Testis (tissue), 3 donors: Measurements from ENCODE around the gene KNG1. TPM values are rescaled to one million over a fixed set of nuclear protein-coding genes. Genes with fewer than 3 reads are reported as not detected.
"Not testable (repeated sequence)": the region's sequence is repeated elsewhere in the genome, so short reads cannot be mapped to it uniquely, and the experiment has no call there.

Experiments used
- DNase-seq: peaks from one replicate; pipeline ENCODE4 v3.0.0-alpha.2; 2019
- H3K27ac ChIP-seq, 2 donors: fragments of 200-600 bp; sonication (generic); one replicate each; pipeline ENCODE4 v1.5.1; 2019
- H3K27me3 ChIP-seq: fragments of 200-600 bp; sonication (generic); one replicate; pipeline ENCODE4 v1.5.1; 2019
- H3K36me3 ChIP-seq: fragments of 200-600 bp; sonication (generic); one replicate; pipeline ENCODE4 v1.5.1; 2017; ENCODE audit warnings: low read depth; ENCODE audit errors: missing control alignments
- H3K4me1 ChIP-seq: fragments of 200-600 bp; sonication (generic); one replicate; pipeline ENCODE4 v1.5.1; 2019
- H3K4me3 ChIP-seq, 2 donors: fragments of 200-600 bp; sonication (generic); one replicate each; pipeline ENCODE4 v1.5.1; 2017 to 2019
- H3K9me3 ChIP-seq: fragments of 200-600 bp; sonication (generic); one replicate; pipeline ENCODE4 v1.5.1; 2017
- POLR2A ChIP-seq: fragments of 450-650 bp; IDR thresholded peaks from one replicate; pipeline ENCODE4 v1.6.1; 2017; ENCODE audit warnings: antibody characterized with exemption, mild to moderate bottlenecking, moderate library complexity
- WGBS, 2 donors: methylation state at CpG; one replicate each; pipeline ENCODE4 v1.1.5; 2018; 5-methylcytosine and 5-hydroxymethylcytosine counted together
- intact Hi-C: fragments of 100-400 bp; cut with DNase I; formaldehyde crosslinking; loops from one replicate; pipeline ENCODE4 v1.15.1; 2023; ENCODE audit warnings: low total_unique reads
- polyA plus RNA-seq: library from polyadenylated mRNA; stranded (reverse); fragments of 350-450 nt; fragmentation: Illumina TruSeq; extraction: RNeasy Lipid Tissue Mini Kit (QIAGEN cat#74804); gene quantifications from one replicate; pipeline ENCODE4 v1.2.3, GENCODE V29; 2014; ENCODE audit warnings: low read depth, low replicate concordance; ENCODE audit not compliant: insufficient read depth
- total RNA-seq, 2 donors: library from RNA; depleted of rRNA; stranded (reverse); fragments of >200 nt; gene quantifications; one replicate each; pipeline ENCODE4 v1.2.3, GENCODE V29; 2016
- TF ChIP-seq, protein P1 (sequence below), 3 experiments: fragments of 450-650 bp in 2 of 3; fragments of 200-600 bp in 1 of 3; sonication (generic) in 1 of 3; IDR thresholded peaks; one replicate each; pipeline ENCODE4 v1.5.1; 2016 to 2019; ENCODE audit warnings: antibody characterized with exemption in 3 of 3, mild to moderate bottlenecking in 2 of 3, moderate library complexity in 1 of 3

Gene KNG1
- total and polyA plus RNA-seq, 3 donors from 2014 or later, result 0.31 to 0.43 (median 0.34) TPM

DNA sequence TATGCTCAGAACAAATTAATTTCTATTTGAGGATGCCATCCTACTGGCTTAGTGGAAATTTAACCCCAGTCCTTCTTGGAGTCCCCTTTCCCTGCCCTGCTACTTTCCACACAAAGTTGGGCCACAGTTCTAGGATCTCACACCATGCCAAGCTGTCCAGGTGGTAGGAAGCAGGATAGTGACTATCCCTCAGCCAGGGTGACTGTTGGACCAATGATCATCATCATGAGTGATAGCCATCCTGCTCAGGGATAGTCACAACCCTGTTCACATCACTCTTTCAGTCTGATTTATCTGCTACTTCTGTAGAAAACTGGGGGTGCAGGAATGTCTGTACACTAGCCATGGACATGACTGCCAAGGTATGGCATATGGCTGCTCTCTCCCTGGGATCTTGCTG lies 38.6 kb upstream of the KNG1 start:
- no peaks in the 10 kb centered on the region for H3K9me3 ChIP-seq
- no peak for TF ChIP-seq POLR2A
- TF ChIP-seq, protein P1, sequence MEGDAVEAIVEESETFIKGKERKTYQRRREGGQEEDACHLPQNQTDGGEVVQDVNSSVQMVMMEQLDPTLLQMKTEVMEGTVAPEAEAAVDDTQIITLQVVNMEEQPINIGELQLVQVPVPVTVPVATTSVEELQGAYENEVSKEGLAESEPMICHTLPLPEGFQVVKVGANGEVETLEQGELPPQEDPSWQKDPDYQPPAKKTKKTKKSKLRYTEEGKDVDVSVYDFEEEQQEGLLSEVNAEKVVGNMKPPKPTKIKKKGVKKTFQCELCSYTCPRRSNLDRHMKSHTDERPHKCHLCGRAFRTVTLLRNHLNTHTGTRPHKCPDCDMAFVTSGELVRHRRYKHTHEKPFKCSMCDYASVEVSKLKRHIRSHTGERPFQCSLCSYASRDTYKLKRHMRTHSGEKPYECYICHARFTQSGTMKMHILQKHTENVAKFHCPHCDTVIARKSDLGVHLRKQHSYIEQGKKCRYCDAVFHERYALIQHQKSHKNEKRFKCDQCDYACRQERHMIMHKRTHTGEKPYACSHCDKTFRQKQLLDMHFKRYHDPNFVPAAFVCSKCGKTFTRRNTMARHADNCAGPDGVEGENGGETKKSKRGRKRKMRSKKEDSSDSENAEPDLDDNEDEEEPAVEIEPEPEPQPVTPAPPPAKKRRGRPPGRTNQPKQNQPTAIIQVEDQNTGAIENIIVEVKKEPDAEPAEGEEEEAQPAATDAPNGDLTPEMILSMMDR (IDR thresholded peaks at IDR 0.05), result no peak
- H3K4me1 ChIP-seq, result no peaks in the 10 kb centered on the region
- DNase-seq, result no peak
- intact Hi-C loops, result no loop called here
- H3K27me3 ChIP-seq, result no peaks in the 10 kb centered on the region
- no peaks in the 10 kb centered on the region for H3K36me3 ChIP-seq
- no peak overlapping the region for H3K27ac ChIP-seq
- H3K4me3 ChIP-seq, result no peak overlapping the region

DNA sequence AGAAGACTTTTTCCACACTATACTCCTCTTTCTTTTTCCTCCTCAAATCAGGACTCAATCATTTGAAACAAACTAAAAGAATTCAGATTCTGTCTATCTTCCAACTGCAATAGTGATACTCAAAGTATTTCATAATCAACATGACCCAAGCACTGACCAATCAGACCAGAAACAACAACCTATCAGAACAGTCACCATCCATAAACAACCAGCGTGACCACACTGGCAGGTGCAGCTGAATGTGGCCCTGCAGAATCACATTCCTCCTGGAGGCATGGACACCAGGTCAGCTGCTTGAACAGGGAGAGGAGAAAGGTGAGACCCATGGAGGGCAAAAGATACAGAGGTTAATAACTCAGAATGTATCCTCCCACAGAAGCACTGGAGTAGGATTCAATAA lies 38.0 kb upstream of the KNG1 start:
- TF ChIP-seq, protein P1 (IDR thresholded peaks at IDR 0.05), result no peak
- TF ChIP-seq POLR2A, result no peak
- no peaks in the 10 kb centered on the region for H3K36me3 ChIP-seq
- no peaks in the 10 kb centered on the region for H3K27me3 ChIP-seq
- H3K9me3 ChIP-seq, result no peaks in the 10 kb centered on the region
- no peak overlapping the region for H3K27ac ChIP-seq
- no peak for DNase-seq
- WGBS, 2 donors, result 64 to 65% methylated on average over 1 of the region's 1 CpG
- H3K4me3 ChIP-seq, result no peak overlapping the region
- intact Hi-C loops, result no loop called here
- H3K4me1 ChIP-seq, result no peaks in the 10 kb centered on the region

DNA sequence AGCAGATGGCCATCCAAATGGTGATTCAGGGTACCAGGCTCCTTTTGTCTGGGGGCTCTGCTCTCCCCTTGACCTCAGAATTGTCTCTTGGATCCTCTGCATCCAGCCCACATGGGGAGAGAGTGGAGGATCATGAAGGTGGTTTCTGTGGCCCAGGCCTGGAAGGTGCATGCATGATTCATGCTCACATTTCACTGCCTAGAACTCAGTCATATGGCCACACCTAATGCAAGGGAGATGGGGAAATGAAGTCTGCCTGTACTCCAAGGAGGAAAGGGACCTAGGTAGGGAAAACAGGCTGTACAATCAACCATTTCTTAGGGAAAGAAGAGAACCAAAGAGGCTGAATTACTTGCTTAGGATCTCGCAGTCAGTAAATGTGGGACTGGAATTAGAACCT lies 36.3 kb upstream of the KNG1 start:
- no peaks in the 10 kb centered on the region for H3K36me3 ChIP-seq
- no peaks in the 10 kb centered on the region for H3K27me3 ChIP-seq
- TF ChIP-seq, protein P1 (IDR thresholded peaks at IDR 0.05), result no peak
- TF ChIP-seq POLR2A, result no peak
- H3K4me1 ChIP-seq, result no peaks in the 10 kb centered on the region
- no peak overlapping the region for H3K27ac ChIP-seq
- intact Hi-C loops, result no loop called here
- 55 to 93% methylated on average over 1 of the region's 1 CpG for WGBS, 2 donors
- no peak overlapping the region for H3K4me3 ChIP-seq
- H3K9me3 ChIP-seq, result no peaks in the 10 kb centered on the region
- no peak for DNase-seq

DNA sequence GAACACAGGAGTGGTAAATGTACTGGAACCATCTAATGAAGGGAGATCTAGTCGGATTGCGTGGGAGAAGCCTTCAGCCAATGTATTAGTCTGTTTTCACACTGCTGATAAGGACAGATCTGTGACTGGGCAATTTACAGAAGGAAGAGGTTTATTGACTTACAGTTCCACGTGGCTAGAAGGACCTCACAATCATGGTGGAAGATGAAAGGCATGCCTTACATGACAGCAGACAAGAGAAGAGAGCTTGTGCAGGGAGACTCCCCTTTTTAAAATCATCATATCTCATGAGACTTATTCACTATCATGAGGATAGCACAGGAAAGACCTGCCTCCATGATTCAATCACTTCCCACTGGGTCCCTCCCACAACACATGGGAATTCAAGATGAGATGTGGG lies 34.3 kb upstream of the KNG1 start:
- Histone ChIP-seq H3K36me3 (no peaks in the 10 kb centered on the region), H3K9me3 (no peaks in the 10 kb centered on the region), H3K4me3 (no peak overlapping the region), H3K4me1 (no peaks in the 10 kb centered on the region), H3K27ac (no peak overlapping the region), H3K27me3 (no peaks in the 10 kb centered on the region)
- no peak for DNase-seq
- 58 to 74% methylated on average over 3 of the region's 3 CpGs for WGBS, 2 donors
- intact Hi-C loops, result no loop called here
- TF ChIP-seq POLR2A, result no peak
- TF ChIP-seq, protein P1 (IDR thresholded peaks at IDR 0.05), result no peak

DNA sequence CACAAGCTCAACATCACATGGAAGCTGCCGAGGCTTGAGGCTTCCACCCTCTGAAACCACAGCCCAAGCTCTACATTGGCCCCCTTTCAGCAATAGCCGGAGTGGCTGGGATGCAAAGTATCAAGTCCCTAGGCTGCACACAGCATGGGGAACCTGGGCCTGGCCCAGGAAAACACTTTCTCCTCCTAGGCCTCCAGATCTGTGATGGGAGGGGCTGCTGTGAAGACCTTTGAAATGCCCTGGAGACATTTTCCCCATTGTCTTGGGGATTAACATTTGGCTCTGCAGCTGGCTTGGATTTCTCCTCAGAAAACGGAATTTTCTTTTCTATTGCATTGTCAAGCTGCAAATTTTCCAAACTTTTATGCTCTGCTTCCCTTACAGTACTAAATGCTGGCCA lies 33.2 kb upstream of the KNG1 start:
- H3K27ac ChIP-seq, result no peak overlapping the region
- 79 to 84% methylated on average over 2 to 3 of the region's 3 CpGs for WGBS, 2 donors
- no peak overlapping the region for H3K4me3 ChIP-seq
- TF ChIP-seq, protein P1 (IDR thresholded peaks at IDR 0.05), result no peak
- no peak for TF ChIP-seq POLR2A
- DNase-seq, result no peak
- no peaks in the 10 kb centered on the region for H3K4me1 ChIP-seq
- no peaks in the 10 kb centered on the region for H3K27me3 ChIP-seq
- no peaks in the 10 kb centered on the region for H3K36me3 ChIP-seq
- H3K9me3 ChIP-seq, result no peaks in the 10 kb centered on the region
- intact Hi-C loops, result no loop called here

DNA sequence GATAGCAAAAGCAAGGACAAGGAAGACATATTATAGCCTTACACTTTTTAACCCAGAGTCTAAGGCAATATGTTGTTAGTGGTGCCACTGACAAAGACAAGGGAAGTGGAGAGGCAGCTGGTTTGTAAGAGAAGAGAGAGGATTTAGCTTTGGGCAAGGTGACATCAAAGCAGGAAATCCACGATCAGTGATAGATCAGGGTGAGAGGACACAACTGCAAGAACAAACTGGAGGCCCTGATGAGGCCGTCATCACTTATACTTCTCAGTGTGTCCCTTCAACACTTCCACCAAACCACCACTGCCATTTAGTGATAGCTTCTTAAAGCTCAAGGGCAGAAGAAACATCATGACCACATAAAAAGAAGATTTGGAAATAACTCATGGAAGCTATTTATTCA lies 30.7 kb upstream of the KNG1 start:
- H3K27me3 ChIP-seq, H3K27ac ChIP-seq, H3K9me3 ChIP-seq, H3K4me1 ChIP-seq, DNase-seq, intact Hi-C loops, H3K36me3 ChIP-seq, H3K4me3 ChIP-seq: not testable (repeated sequence)
- WGBS, 2 donors, result 82 to 88% methylated on average over 2 of the region's 2 CpGs
